OCI-M2 (cell line): Measurements from ENCODE around the gene FGF22.
"Not testable (repeated sequence)": the region's sequence is repeated elsewhere in the genome, so short reads cannot be mapped to it uniquely, and the experiment has no call there.

Source experiments
- DNase-seq: peaks from one replicate; lab custom pipeline; 2025; ENCODE audit not compliant: unreplicated experiment; lab: John Stamatoyannopoulos, UW

FGF22 gene

GRCh38 chr19:639253-640160, at the start of gene FGF22:
TSS of gene FGF22 (plus strand) at chr19:639879. CDS start at chr19:639926, 47 bp downstream.
- peak; percentile 10 for DNase-seq

GRCh38 chr19:590396-590745, 49.3 kb upstream of the FGF22 start:
- no peak for DNase-seq

GRCh38 chr19:590750-591098, 49.0 kb upstream of the FGF22 start:
- DNase-seq: no peak

GRCh38 chr19:591099-591958, 48.4 kb upstream of the FGF22 start:
- DNase-seq: no peak

- DNase-seq: no peak
Observed at GRCh38 chr19:592101-592500, 47.6 kb upstream of the FGF22 start.

- no peak for DNase-seq
Observed at GRCh38 chr19:593055-593454, 46.6 kb upstream of the FGF22 start.

GRCh38 chr19:593505-593904, 46.2 kb upstream of the FGF22 start:
- no peak for DNase-seq

GRCh38 chr19:594265-594870, 45.3 kb upstream of the FGF22 start:
- DNase-seq: no peak

- DNase-seq: no peak
Observed at GRCh38 chr19:595326-596262, 44.1 kb upstream of the FGF22 start.

- DNase-seq: no peak
Observed at GRCh38 chr19:596263-596655, 43.4 kb upstream of the FGF22 start.

GRCh38 chr19:597406-598315, 42.0 kb upstream of the FGF22 start:
- DNase-seq: no peak

GRCh38 chr19:601310-601709, 38.4 kb upstream of the FGF22 start:
- DNase-seq: no peak

GRCh38 chr19:601790-602189, 37.9 kb upstream of the FGF22 start:
- DNase-seq: no peak

GRCh38 chr19:602391-603301, 37.0 kb upstream of the FGF22 start:
- no peak for DNase-seq

GRCh38 chr19:603302-603639, 36.4 kb upstream of the FGF22 start:
- not testable (repeated sequence) for DNase-seq

GRCh38 chr19:603779-604178, 35.9 kb upstream of the FGF22 start:
- not testable (repeated sequence) for DNase-seq

GRCh38 chr19:604355-604754, 35.3 kb upstream of the FGF22 start:
- DNase-seq: no peak

GRCh38 chr19:605061-605971, 34.4 kb upstream of the FGF22 start:
- not testable (repeated sequence) for DNase-seq
